SH-SY5Y (cell line): Measurements from ENCODE around the gene SEC24A.

Source experiments
- GATA2 ChIP-seq: IDR thresholded peaks from 2 replicates; pipeline ENCODE4 v1.6.1; 2011; ENCODE audit warnings: mild to moderate bottlenecking, low read depth, low read length
- GATA3 ChIP-seq: IDR thresholded peaks from 2 replicates; pipeline ENCODE4 v1.6.1; 2011; ENCODE audit warnings: low read depth, mild to moderate bottlenecking, low read length, moderate library complexity

GRCh38 chr5:134664448-134664847, 15.9 kb downstream of the SEC24A start:
- TF ChIP-seq GATA2 (no peak), GATA3 (no peak)
